Measurements from ENCODE around the gene SLIT1.
"Not testable (repeated sequence)": the region's sequence is repeated elsewhere in the genome, so short reads cannot be mapped to it uniquely, and the experiment has no call there.

SLIT1 gene

DNA sequence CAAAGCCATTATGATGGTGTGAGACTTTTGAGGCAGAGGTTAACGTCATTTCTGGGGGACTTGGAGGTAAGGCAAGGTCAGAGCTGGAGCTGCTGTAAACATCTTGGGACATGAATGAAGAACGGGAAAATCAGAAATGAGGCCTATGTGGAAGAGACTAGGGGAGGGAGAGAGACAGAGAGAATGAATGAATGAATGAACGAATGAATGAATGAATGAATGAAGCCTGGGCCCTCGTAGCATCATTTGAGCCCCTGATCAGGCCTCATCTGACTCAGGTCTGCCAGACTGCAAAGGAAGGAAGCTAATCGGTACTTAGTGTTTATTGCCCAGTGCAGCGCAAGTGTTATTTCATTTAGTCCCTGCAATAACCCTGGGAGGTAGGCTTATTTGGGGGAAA, 79.6 kb downstream of the SLIT1 start:
- DNase-seq (ENCODE audit: low read depth): no peak

DNA sequence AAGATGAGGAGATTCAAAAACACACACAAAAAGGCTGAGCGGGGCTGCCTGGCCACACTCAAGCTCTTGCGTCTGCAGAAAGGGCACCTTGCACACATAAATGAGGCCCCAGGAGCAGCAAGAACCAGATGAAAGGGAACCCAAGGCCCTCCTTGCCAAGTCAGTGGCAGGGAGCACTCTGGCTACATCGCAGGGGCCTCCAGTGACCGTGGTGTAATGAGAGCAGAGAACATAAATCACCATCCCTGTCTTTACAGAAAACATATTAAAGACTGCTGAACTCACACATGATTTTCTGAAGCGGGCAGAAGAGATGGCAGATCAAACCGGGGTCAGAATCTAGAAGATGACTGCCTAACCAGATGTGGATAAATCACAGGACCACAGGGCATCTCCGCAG, 80.5 kb downstream of the SLIT1 start:
- DNase-seq (ENCODE audit: low read depth): no peak

- DNase-seq (ENCODE audit: low read depth): no peak
Measured at GRCh38 chr10:97103316-97104080, 82.3 kb downstream of the SLIT1 start.

DNA sequence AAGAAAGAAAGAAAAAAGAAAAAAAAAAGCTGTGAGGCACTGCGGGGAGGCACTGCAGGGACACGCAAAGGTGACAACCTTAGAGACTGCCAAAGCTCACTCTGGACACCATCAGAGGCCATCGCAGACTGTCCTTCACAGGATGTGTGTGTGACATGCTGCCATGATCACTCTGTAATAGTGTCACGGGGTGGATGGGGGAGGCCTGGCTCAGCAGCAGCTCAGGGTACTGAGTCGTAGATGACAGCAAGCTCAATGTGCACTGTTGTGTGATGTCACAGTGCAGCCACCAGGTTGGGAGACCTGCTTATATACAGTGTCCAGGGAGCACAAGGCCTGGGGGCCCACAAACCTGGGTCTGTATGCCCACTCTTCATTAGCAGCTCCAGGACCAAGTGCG, 83.3 kb downstream of the SLIT1 start:
- DNase-seq (ENCODE audit: low read depth): no peak

GRCh38 chr10:97101166-97101940, 84.4 kb downstream of the SLIT1 start:
- no peak for DNase-seq (ENCODE audit: low read depth)

DNA sequence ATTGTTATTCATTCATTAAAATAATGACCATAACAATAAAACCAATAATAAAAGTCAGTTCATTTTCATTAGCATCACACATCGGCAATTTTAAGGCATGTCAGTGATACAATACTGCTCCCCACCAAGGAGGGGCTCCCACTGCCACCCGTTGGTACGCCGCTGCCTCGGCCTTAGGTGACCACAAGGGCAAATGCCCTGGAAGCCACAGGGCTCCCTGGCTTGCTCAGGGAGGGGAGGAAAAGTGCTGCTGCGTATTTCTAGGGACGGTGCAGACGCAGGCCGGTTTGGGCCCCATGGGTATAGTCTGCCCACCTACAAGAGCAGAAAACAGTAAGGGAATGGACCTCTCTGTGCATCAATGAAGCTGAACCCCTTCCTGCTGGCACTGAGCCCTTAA, 85.1 kb downstream of the SLIT1 start:
- no peak for DNase-seq (ENCODE audit: low read depth)

GRCh38 chr10:97099868-97100267, 85.9 kb downstream of the SLIT1 start:
- no peak for DNase-seq (ENCODE audit: low read depth)

DNA sequence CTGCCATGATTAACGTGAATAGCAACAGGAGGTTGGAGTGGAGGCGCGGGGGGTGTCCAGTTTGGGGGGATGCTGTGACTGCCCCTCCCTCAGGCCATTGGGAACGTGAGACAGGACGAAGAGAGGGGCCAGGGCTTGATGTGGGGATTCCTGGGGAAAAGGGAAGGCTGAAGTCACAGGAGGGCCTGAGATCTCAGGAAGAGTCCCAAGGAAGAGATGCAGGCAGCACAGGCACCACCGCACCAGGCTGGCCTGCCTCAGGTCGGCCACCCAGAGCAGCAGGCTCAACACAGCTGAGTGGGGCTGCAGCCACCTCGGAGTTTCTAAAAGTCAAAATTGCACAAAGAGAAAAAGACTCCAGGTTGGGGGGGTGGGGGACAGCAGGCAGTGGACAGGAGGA, 86.7 kb downstream of the SLIT1 start:
- no peak for DNase-seq (ENCODE audit: low read depth)

- no peak for DNase-seq (ENCODE audit: low read depth)
Measured at GRCh38 chr10:97097084-97097433, 88.7 kb downstream of the SLIT1 start.

- no peak for DNase-seq (ENCODE audit: low read depth)
Measured at GRCh38 chr10:97096261-97097083, 89.3 kb downstream of the SLIT1 start.

DNA sequence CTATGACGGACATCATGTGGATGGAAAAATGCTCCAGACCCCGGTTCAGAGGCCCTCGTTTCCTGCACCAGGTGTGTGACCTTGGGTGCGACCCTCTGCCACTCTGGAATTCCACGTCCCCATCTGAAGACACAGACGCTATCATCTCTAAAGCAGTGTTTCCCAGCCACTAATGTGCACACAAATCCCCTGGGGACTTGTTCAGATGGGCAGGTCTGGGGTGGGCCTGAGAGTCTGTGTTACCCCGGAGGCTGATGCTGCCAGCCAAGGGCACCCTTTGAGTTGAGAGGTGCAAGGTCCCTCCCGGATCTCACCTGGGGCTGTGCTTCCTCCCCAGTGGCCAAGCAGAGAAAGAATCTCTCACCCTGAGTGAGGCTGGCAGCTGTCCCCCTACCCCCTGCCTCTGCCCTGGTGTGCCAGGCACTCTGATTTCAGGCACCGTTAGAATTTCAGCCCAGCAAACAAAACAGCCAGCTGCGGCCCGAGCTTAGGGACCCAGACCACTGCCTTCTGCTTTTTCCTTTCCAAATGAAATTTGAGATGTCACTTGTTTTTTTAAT, 90.0 kb downstream of the SLIT1 start:
- no peak for DNase-seq (ENCODE audit: low read depth)

DNA sequence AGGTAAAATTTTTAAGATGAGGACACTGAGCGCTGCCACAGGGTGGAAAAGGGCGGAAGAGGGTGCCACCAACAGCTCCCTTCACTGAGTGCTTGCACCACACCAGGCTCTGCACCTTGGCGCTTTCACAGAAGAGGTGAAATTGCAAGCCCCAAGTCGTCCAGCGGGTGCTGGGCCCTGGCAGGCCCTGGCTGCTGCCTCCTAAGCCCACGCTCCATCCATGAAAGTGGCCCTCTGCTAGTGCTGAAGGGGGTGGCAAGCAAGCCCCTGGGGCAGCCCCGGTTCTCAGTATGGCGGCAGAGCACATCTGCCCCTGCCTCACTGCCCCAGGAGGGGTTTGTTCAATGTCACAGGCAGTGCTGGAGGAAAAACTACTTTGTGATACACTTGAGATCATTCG, 95.1 kb downstream of the SLIT1 start:
- no peak for DNase-seq (ENCODE audit: low read depth)

DNA sequence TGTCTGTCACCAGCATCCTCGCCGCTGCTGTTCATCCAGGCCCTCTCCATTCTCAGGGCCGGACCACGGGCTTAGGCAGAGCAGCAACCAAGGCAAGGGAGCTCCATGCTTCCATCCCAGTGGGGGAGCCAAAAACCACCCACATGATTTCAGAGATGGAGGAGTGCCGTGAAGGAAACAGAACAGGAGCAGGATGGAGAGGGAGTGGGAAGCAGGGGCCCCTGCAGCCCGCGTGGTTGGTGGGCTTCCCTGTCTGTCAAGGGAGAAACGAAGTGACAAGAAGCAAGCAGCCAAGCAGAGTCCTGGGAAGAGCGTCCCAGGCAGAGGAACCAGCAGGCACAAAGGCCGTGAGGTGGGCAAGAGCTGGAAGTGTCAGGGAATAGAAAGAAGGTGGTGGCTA, 95.7 kb downstream of the SLIT1 start:
- no peak for DNase-seq (ENCODE audit: low read depth)

DNA sequence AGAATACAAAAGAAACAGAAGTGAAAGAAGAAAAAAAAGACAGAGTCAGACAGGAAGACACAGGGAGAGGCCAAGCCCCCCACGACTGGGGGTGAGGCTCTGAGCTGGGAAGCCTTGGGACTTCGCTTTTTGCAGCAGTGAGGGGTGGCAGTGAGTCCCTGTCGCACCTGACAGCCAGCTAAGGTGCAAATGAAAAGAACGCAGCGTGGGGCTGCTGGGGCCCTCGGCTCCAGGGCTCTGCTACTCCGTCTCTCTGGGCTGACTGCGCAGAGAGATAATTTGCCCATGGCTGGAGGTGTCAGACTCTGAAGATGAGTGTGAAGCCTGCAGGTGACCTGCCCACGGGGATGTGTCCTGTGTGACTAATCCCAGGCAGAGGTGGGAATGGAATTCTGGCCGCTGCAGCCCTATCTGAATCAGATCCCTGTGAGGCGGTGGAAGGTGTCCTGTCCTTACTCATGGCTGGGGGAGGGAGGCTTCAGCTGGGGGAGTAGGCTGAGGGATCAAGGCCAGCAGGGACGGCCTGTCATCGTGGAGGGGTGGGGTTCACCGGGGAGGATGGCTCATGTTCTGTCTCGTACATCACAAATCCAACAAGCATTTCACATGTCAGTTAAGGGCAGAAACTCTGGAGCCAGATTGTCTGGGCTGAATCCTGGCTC, 96.4 kb downstream of the SLIT1 start:
- no peak for DNase-seq (ENCODE audit: low read depth)

- no peak for DNase-seq (ENCODE audit: low read depth)
Measured at GRCh38 chr10:97087296-97087695, 98.5 kb downstream of the SLIT1 start.

DNA sequence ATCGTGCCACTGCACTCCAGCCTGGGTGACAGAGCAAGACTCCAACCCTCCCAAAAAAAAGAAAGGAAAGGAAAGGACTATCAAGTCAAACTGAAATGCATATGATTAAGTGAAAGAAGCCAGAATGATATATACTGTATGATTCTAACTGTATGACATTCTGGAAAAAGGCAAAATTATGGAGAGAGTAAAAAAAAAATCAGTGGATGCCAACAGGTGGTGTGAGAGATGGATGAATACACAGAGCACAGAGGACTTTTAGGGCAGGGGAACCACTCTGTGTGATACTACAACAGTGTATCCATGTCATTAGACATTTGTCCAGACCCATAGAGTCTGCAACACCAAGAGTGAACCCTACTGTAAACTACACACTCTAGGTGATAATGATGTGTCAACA, 99.2 kb downstream of the SLIT1 start:
- DNase-seq (ENCODE audit: low read depth): no peak

DNA sequence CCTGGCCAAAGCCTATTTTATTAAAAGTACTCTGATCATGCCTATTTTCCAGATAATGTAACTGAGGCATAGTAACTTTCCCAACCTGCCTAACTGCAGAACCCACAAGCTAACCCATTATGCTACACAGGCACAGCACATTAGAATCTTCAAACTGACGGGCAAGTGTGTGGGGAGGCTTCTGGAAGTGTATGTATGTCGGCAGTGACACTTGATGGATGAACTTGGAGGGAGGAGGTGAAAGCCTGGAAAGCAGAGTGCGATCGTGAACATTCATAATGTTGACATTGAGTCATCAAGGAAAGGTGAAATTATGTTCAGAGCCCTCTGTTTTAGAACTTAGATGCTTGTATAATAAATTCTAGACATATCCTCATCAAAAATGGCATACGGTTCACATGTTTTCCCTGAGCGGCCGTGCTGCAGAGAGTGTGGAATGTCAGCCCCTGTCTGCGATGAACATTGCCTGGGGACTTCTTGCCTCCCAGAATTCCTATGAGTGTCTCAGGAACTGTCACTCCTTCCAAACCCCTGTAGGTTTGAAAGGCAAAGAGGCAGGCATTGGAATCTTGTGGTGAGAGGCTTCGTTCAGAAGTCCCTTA, 102.4 kb downstream of the SLIT1 start:
- no peak for DNase-seq (ENCODE audit: low read depth)

DNA sequence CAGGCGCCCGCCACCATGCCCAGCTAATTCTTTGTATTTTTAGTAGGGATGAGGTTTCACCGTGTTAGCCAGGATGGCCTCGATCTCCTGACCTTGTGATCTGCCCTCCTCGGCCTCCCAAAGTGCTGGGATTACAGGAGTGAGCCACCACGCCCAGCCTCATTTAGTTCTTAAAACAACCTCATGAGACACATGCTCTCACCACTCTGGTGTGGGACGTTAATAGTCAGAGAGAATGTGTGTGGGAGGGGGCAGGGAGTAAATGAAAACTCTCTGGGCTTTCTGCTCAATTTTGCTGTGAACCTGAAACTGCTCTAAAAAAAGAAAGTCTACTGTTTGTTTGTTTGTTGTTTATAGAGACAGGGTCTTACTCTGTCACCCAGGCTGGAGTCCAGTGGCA, 103.2 kb downstream of the SLIT1 start:
- not testable (repeated sequence) for DNase-seq (ENCODE audit: low read depth)

- peak; percentile 13 for DNase-seq (ENCODE audit: low read depth)
Measured at GRCh38 chr10:97081621-97082235, 104.0 kb downstream of the SLIT1 start.

GRCh38 chr10:97080051-97080776, 105.5 kb downstream of the SLIT1 start:
- no peak for DNase-seq (ENCODE audit: low read depth)
